ENCODE results near the gene UVRAG.

GRCh38 chr11:76155500-76156227 lies 340.7 kb downstream of the UVRAG start:
- TF ChIP-seq, protein P1, sequence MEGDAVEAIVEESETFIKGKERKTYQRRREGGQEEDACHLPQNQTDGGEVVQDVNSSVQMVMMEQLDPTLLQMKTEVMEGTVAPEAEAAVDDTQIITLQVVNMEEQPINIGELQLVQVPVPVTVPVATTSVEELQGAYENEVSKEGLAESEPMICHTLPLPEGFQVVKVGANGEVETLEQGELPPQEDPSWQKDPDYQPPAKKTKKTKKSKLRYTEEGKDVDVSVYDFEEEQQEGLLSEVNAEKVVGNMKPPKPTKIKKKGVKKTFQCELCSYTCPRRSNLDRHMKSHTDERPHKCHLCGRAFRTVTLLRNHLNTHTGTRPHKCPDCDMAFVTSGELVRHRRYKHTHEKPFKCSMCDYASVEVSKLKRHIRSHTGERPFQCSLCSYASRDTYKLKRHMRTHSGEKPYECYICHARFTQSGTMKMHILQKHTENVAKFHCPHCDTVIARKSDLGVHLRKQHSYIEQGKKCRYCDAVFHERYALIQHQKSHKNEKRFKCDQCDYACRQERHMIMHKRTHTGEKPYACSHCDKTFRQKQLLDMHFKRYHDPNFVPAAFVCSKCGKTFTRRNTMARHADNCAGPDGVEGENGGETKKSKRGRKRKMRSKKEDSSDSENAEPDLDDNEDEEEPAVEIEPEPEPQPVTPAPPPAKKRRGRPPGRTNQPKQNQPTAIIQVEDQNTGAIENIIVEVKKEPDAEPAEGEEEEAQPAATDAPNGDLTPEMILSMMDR (optimal IDR thresholded peaks at IDR 0.05 in 1 of 3, IDR thresholded peaks at IDR 0.05 in 1 of 3, conservative IDR thresholded peaks at IDR 0.05 in 1 of 3; ENCODE audit: extremely low read depth in 1 of 3, insufficient read depth in 2 of 3, low read length in 3 of 3), result no peak
- no peak for TF ChIP-seq EZH2 (IDR thresholded peaks at IDR 0.05; ENCODE audit: low read length)
